IPS DF 6.9 (cell line): ENCODE results near the gene PTPRG.

Experiments used
- DNase-seq: peaks from one replicate; pipeline ENCODE4 v3.0.0-alpha.2; 2013; ENCODE audit warnings: low read depth, low spot score
- H3K27ac ChIP-seq: one replicate; pipeline ENCODE4 v1.5.1; 2013; ENCODE audit warnings: low read length, control low read depth
- H3K27me3 ChIP-seq: 2 replicates; pipeline ENCODE4 v1.6.1; 2013; ENCODE audit warnings: mild to moderate bottlenecking, low read length; ENCODE audit not compliant: control insufficient read depth, insufficient read depth
- H3K36me3 ChIP-seq: 2 replicates; pipeline ENCODE4 v1.6.1; 2013; ENCODE audit warnings: low read length; ENCODE audit not compliant: control insufficient read depth, insufficient read depth
- H3K4me1 ChIP-seq: 2 replicates; pipeline ENCODE4 v1.6.1; 2013; ENCODE audit warnings: low read length; ENCODE audit not compliant: control insufficient read depth, insufficient read depth
- H3K4me3 ChIP-seq: 2 replicates; pipeline ENCODE4 v1.5.1; 2013; ENCODE audit warnings: mild to moderate bottlenecking, low read length
- H3K9me3 ChIP-seq: 2 replicates; pipeline ENCODE4 v1.6.1; 2013; ENCODE audit warnings: low read length, inconsistent platforms; ENCODE audit not compliant: control insufficient read depth, insufficient read depth
- WGBS: extraction: QIAGEN DNeasy Blood & Tissue Kit; methylation state at CpG from one replicate; pipeline ENCODE4 v1.1.7; 2013; ENCODE audit warnings: mixed read lengths, missing lambda C conversion rate; ENCODE audit not compliant: insufficient read length, insufficient coverage; 5-methylcytosine and 5-hydroxymethylcytosine counted together

PTPRG gene

GRCh38 chr3:61629442-61629841, 68.1 kb downstream of the PTPRG start:
- H3K4me1 ChIP-seq, result peaks cover 3% of the 10 kb centered on the region; the same call in 1 of the 2 replicates
- H3K27me3 ChIP-seq, result no peaks in the 10 kb centered on the region
- H3K4me3 ChIP-seq, result no peak overlapping the region
- no CpG with 5 or more reads among the region's 4 CpGs for WGBS
- DNase-seq, result no peak
- H3K36me3 ChIP-seq, result no peaks in the 10 kb centered on the region
- H3K9me3 ChIP-seq, result no peaks in the 10 kb centered on the region
- H3K27ac ChIP-seq, result no peak overlapping the region

- Histone ChIP-seq H3K36me3 (no peaks in the 10 kb centered on the region), H3K27ac (no peak overlapping the region), H3K4me1 (peaks cover 2% of the 10 kb centered on the region; the same call in 1 of the 2 replicates), H3K4me3 (no peak overlapping the region), H3K9me3 (no peaks in the 10 kb centered on the region), H3K27me3 (no peaks in the 10 kb centered on the region)
- no peak for DNase-seq
- WGBS, result no CpG with 5 or more reads among the region's 2 CpGs
These were observed 69.9 kb downstream of the PTPRG start for GRCh38 chr3:61631108-61631769.

GRCh38 chr3:61632568-61633175, 71.3 kb downstream of the PTPRG start:
- Histone ChIP-seq H3K36me3 (no peaks in the 10 kb centered on the region), H3K27ac (no peak overlapping the region), H3K27me3 (no peaks in the 10 kb centered on the region), H3K4me1 (0 out of 2 replicates have a peak, but pooled peaks cover 1% of the 10 kb centered on the region), H3K4me3 (no peak overlapping the region), H3K9me3 (no peaks in the 10 kb centered on the region)
- no peak for DNase-seq
- no CpG with 5 or more reads among the region's 2 CpGs for WGBS

DNA sequence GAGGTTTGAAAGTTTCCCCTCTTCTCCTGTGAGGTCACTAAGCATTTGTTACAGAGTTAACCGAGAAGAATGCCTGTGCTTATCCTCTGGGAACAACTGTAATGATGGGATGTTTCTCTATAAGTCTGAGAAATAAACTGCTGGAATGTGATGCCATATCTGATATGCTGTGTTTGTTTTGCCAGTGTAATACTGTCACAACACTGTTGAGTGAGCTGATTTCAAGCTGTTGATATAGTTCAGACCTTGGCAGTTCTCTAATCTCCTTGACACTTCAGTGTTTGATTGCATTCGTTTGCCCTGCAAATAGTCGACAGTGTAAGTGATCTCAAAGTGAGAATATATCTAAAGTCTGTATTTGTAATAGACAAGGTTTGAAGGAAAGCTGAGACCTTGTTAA, 73.3 kb downstream of the PTPRG start:
- Histone ChIP-seq H3K4me3 (no peak overlapping the region), H3K27me3 (no peaks in the 10 kb centered on the region), H3K9me3 (no peaks in the 10 kb centered on the region), H3K36me3 (no peaks in the 10 kb centered on the region), H3K4me1 (0 out of 2 replicates have a peak, but pooled peaks cover 1% of the 10 kb centered on the region), H3K27ac (no peak overlapping the region)
- no peak for DNase-seq
- no CpG with 5 or more reads among the region's 3 CpGs for WGBS

DNA sequence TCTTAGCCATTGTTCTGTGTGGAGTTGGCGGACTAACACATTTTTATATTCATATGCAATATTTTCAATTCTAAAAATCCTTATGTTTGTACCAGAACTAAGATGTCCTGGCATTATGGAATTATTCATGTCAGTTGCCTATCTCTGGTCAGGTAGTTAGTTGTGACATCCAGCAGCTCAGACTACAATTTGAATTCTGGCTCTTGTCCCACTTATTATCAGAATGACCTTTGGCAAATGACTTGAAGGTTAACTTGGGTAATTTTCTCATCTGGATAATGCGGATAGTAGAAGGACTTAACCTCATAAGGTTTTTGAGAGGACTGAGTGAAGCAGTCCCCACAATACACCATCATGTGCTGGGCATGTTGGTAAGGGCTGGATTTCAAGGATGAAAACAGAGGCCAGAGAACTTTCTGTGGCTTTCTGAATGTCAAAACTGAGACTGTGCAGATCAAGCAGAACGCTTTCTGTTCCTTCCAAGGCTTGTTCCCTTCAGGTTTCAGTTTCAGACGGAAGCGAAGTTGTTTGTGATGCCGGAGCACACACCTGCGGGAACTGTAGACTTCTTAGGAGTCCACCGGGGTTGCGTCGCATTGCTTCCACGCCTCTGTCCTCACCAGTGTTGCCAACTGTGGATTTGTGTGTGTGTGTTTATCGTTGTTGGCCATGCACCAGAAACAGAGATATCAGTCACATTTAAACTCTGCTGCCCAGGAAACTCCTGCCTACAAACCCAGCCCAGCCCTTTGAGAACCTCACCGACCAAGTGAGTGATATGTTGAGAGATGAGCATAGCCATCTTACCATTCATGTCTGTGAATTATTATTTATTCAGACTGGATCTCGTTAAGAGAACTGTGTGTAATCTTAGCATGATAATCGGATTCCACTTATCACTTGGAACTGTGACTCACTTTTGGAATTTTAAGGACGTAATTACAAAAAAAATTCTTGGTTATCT, 76.0 kb downstream of the PTPRG start:
- H3K27ac ChIP-seq, result no peak overlapping the region
- no peak for DNase-seq

DNA sequence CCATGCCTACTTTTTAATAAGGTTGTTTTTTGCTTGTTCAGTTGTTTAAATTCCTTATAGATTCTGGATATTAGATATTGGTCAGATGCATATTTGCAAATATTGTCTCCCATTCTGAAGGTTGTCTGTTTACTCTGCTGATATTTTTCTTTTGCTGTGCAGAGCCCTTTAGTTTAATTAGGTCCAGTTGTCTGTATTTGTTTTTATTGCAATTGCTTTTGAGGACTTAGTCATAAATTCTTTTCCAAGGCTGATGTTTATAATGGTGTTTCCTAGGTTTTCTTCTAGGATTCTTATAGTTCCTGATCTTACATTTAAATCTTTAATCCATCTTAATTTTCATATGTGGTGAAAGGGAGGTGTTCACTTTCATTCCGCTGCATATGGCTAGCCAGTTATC, 77.4 kb downstream of the PTPRG start:
- H3K27me3 ChIP-seq, result no peaks in the 10 kb centered on the region
- no CpG with 5 or more reads among the region's 1 CpG for WGBS
- no peak overlapping the region for H3K4me3 ChIP-seq
- H3K27ac ChIP-seq, result no peak overlapping the region
- no peaks in the 10 kb centered on the region for H3K36me3 ChIP-seq
- no peak for DNase-seq
- H3K4me1 ChIP-seq, result peaks cover 5% of the 10 kb centered on the region; the same call in 1 of the 2 replicates
- no peaks in the 10 kb centered on the region for H3K9me3 ChIP-seq

More for the DNA sequence above, 76.0 kb downstream of the PTPRG start:
- Histone ChIP-seq H3K9me3 (no peaks in the 10 kb centered on the region), H3K4me3 (no peak overlapping the region), H3K27me3 (no peaks in the 10 kb centered on the region), H3K4me1 (peaks cover 4% of the 10 kb centered on the region; the same call in 1 of the 2 replicates), H3K36me3 (no peaks in the 10 kb centered on the region)
- no CpG with 5 or more reads among the region's 16 CpGs for WGBS

- Histone ChIP-seq H3K4me3 (no peak overlapping the region), H3K27me3 (no peaks in the 10 kb centered on the region), H3K27ac (no peak overlapping the region), H3K9me3 (no peaks in the 10 kb centered on the region), H3K36me3 (no peaks in the 10 kb centered on the region), H3K4me1 (peaks cover 5% of the 10 kb centered on the region; the same call in 1 of the 2 replicates)
- DNase-seq, result no peak
- WGBS, result no CpG with 5 or more reads among the region's 2 CpGs
These were observed 78.6 kb downstream of the PTPRG start for GRCh38 chr3:61639991-61640390.

DNA sequence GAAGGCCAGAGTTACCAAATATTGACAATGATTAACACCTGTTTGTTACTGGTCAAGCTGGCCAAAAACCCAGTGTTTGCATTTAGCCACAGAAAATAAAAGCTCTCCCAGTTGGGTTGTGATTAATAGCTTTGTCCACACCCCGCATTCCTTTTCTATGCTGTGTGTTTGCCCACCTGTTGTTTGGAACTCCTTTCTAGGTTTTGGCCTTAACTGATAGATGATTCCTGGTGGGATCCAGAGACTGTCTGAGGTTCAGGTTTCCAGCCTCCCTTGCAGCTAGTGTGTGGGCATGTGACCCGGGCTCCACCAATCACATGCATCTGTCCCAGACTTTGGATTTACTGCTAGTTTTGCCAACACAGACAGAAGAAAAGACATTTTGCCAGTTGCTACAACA, 83.8 kb downstream of the PTPRG start:
- no peaks in the 10 kb centered on the region for H3K36me3 ChIP-seq
- H3K9me3 ChIP-seq, result no peaks in the 10 kb centered on the region
- DNase-seq, result no peak
- H3K4me3 ChIP-seq, result no peak overlapping the region
- H3K4me1 ChIP-seq, result peaks cover 3% of the 10 kb centered on the region; the same call in 1 of the 2 replicates
- no peak overlapping the region for H3K27ac ChIP-seq
- no peaks in the 10 kb centered on the region for H3K27me3 ChIP-seq
- no CpG with 5 or more reads among the region's 2 CpGs for WGBS

GRCh38 chr3:61646360-61646759, 85.0 kb downstream of the PTPRG start:
- WGBS, result no CpG with 5 or more reads among the region's 1 CpG
- Histone ChIP-seq H3K36me3 (no peaks in the 10 kb centered on the region), H3K9me3 (no peaks in the 10 kb centered on the region), H3K4me3 (no peak overlapping the region), H3K27me3 (no peaks in the 10 kb centered on the region), H3K27ac (no peak overlapping the region), H3K4me1 (peaks cover 1% of the 10 kb centered on the region; the same call in 1 of the 2 replicates)
- no peak for DNase-seq

GRCh38 chr3:61646851-61647525, 85.6 kb downstream of the PTPRG start:
- H3K27me3 ChIP-seq, result no peaks in the 10 kb centered on the region
- H3K36me3 ChIP-seq, result no peaks in the 10 kb centered on the region
- no peak overlapping the region for H3K4me3 ChIP-seq
- WGBS, result no CpG with 5 or more reads among the region's 7 CpGs
- no peaks in the 10 kb centered on the region for H3K9me3 ChIP-seq
- 0 out of 2 replicates have a peak, but pooled peaks cover 1% of the 10 kb centered on the region for H3K4me1 ChIP-seq
- no peak for DNase-seq
- no peak overlapping the region for H3K27ac ChIP-seq
